Lower leg skin (tissue), 3 donors: ENCODE measurements around the gene NPB.

Experiments
- CTCF ChIP-seq, 3 donors: fragments of 450-650 bp; IDR thresholded peaks; one replicate each; pipeline ENCODE4 v1.5.1; 2016; ENCODE audit warnings: antibody characterized with exemption in 3 of 3, mild to moderate bottlenecking in 3 of 3, moderate library complexity in 2 of 3
- POLR2A ChIP-seq, 2 donors: fragments of 450-650 bp; IDR thresholded peaks; one replicate each; pipeline ENCODE4 v1.6.1; 2016 to 2017; ENCODE audit warnings: antibody characterized with exemption in 2 of 2, mild to moderate bottlenecking in 1 of 2, moderate library complexity in 1 of 2

GRCh38 chr17:81948635-81949378 is 46.8 kb downstream of the NPB start:
- TF ChIP-seq CTCF (IDR thresholded peaks at IDR 0.05) (no peak), POLR2A (IDR thresholded peaks at IDR 0.05) (no peak)
